ENCODE data around the gene SLC3A2.
A peak's percentile ranks its signal among the peaks of the same experiment; 100 is the strongest.
"Not testable (repeated sequence)": the region's sequence is repeated elsewhere in the genome, so short reads cannot be mapped to it uniquely, and the experiment has no call there.

SLC3A2 gene

GRCh38 chr11:62852523-62853188 lies 28.0 kb upstream of the SLC3A2 start:
- DNase-seq (ENCODE audit: low spot score): no peak

- no peak for DNase-seq (ENCODE audit: low spot score)
Measured at GRCh38 chr11:62853279-62853965, 27.3 kb upstream of the SLC3A2 start.

GRCh38 chr11:62854013-62854824 lies 26.5 kb upstream of the SLC3A2 start:
- DNase-seq (ENCODE audit: low spot score): no peak

DNA sequence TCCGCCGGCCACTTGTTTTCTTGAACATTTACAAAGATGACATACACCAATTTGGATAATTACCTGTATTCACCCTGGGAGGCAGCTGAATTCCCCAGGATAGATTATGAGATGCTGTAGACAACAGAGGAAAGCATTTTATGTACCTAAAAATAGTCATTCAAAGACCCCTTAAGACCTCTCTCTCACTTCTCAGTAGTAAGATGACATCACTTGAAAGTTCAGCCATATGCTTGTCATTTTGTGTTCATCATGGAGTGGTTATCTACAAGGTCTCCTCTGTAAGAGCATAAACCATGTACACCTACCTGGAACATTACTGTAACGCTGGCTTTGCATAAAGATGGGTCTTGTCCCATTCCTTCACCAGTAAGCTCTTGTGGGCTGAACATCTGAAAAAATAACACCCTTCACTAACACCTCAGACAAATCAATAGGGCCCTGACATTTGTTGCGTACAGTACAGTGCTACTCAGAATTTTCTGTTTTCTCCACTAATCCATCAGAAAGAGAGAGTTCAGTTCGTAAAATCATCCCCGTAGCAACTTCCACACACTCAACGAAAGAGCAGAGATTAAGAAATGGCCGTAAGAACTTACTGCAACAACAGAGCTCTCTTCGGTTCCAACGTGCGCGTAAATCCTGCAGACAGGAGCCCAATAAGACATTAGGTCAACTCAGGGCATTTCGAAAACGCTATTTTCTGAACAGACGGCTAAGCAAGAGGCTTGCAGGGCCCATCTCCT lies 25.7 kb upstream of the SLC3A2 start:
- DNase-seq (ENCODE audit: low spot score): no peak

- peak; percentile 93 for DNase-seq (ENCODE audit: low spot score)
Measured at GRCh38 chr11:62855571-62856332, 24.9 kb upstream of the SLC3A2 start.

- DNase-seq (ENCODE audit: low spot score): no peak
Measured at GRCh38 chr11:62856333-62856895, 24.3 kb upstream of the SLC3A2 start.

GRCh38 chr11:62857541-62857982 lies 23.1 kb upstream of the SLC3A2 start:
- DNase-seq (ENCODE audit: low spot score): no peak

DNA sequence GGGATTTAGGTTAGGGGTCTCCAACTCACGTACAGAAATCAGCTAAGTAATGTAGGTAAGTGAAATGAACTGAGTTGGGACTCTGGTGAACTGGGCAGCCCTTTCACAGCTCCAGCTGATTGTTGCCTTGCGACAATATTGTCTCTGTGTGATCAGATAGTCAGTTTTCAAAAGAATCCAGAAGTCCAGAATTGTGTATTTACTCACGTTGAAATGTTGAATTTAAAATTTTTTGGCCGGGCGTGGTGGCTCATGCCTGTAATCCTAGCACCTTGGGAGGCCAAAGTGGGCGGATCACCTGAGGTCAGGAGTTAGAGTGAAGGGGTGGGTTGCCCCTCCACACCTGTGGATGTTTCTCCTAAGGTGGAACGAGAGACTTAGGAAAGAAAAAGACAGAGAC lies 22.5 kb upstream of the SLC3A2 start:
- no peak for DNase-seq (ENCODE audit: low spot score)

GRCh38 chr11:62859281-62859703 lies 21.4 kb upstream of the SLC3A2 start:
- not testable (repeated sequence) for DNase-seq (ENCODE audit: low spot score)

DNA sequence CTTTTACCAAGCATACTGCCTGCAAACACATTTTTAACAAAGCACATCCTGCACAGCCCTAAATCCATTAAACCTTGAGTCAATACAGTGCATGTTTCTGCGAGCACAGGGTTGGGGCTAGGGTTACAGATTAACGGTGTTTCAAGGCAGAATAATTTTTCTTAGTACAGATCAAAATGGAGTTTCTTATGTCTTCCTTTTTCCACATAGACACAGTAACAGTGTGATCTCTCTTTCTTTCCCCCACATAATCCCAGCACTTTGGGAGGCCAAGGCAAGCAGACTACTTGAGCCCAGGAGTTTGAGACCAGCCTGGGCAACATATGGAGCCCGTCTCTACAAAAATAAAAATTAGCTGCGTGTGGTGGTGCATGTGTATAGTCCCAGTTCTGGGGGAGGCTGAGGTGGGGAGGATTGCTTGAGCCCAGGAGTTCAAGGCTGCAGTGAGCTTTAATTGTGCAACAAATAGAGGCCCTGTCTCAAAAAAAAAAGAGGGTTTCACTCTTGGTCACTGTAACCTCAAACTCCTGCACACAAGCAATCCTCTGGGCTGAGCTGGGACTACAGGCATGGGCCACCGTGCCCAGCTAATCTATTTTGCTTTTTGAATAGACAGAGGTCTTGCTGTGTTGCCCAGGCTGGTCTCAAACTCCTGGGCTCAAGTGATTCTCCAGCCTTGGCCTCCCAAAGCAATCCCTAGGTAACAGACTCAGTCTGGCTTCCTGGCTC lies 19.7 kb upstream of the SLC3A2 start:
- no peak for DNase-seq (ENCODE audit: low spot score)

DNA sequence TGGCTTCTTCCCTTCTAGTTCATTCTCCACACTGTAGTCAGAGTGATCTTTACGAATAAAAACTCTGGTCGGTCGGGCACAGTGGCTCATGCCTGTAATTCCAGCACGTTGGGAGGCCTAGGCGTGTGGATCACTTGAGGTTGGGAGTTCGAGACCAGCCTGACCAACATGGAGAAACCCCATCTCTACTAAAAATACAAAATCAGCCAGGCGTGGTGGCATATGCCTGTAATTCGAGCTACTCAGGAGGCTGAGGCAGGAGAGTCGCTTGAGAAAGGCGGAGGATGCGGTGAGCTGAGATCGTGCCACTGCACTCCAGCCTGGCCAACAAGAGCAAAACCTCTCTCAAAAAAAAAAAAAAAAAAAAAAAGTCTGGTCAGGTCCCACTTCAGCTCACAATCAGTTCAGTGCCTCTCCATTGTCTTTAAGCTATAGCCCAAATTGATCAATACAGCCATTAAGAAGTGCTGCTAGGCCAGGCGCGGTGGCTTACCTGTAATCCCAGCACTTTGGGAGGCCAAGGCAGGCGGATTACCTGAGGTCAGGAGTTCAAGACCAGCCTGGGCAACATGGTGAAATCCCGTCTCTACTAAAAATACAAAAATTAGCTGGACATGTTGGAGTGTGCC lies 19.0 kb upstream of the SLC3A2 start:
- DNase-seq (ENCODE audit: low spot score): not testable (repeated sequence)

- no peak for DNase-seq (ENCODE audit: low spot score)
Measured at GRCh38 chr11:62863687-62864335, 16.9 kb upstream of the SLC3A2 start.

- DNase-seq (ENCODE audit: low spot score): no peak
Measured at GRCh38 chr11:62865635-62866034, 15.1 kb upstream of the SLC3A2 start.

DNA sequence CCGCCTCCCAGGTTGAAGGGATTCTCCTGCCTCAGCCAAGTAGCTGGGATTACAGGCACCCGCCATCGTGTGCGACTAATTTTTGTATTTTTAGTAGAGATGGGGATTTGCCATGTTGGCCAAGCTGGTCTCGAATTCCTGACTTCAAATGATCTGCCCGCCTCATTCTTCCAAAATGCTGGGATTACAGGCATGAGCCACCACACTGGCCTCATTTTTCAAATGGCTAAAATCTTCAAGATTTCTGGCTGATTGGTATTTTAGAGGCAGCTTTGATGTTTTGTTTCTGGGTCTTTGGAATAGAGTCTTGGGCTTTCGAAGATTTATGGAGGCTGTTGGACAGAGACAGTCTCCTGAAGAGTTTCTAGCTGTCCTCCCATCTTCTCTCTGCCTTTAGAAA lies 5.8 kb upstream of the SLC3A2 start:
- no peak for DNase-seq (ENCODE audit: low spot score)

DNA sequence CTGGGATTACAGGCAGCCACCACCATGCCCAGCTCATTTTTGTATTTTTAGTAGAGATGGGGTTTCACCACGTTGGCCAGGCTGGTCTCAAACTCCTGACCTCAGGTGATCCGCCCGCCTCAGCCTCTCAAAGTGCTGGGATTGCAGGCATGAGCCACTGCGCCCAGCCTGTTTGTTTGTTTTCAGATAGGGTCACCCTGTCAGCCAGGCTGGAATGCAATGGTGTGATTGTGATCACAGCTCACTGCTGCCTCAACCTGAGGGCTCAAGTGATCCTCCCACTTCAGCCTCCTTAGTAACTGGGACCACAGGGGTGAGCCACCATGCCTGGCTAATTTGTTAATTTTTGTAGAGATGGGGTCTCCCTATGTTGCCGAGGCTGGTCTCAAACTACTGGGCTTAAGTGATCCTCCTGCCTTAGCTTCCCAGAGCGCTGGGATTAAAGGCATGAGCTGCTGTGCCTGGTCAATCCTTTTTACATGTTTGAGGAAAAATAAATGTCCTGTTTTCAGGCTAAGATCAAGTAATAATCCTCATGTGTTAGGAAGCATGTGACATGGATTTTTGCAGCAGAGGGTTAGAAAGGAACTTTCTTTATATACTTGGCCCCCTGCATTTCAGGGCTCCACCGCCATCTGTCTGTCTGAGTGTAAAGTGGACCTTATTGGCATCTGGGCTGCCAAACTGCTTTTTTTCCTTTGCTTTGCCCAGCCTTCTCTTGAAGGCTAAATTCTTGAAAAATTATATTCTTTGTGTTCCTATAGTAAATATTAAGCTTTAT lies 4.8 kb upstream of the SLC3A2 start:
- DNase-seq (ENCODE audit: low spot score): no peak

GRCh38 chr11:62876712-62877111 lies 4.0 kb upstream of the SLC3A2 start:
- DNase-seq (ENCODE audit: low spot score): no peak

- DNase-seq (ENCODE audit: low spot score): peak; percentile 65
Measured at GRCh38 chr11:62879235-62879978, 1.3 kb upstream of the SLC3A2 start.
